GM12878 (cell line): Measurements from ENCODE around the gene MYCN. TPM values are rescaled to one million over a fixed set of nuclear protein-coding genes. Genes with fewer than 3 reads are reported as not detected.

Experiments
- ATAC-seq: fragments of 200-7000 bp; cut with Tn5 transposase; 3 replicates; pipeline ENCODE4 v1.9.1; 2020; ENCODE audit warnings: mild to moderate bottlenecking, moderate library complexity
- BruUV-seq: library from RNA; stranded (reverse); fragments of 400-500 nt; replicated peaks from 2 replicates; lab custom pipeline; 2021; lab: Mats Ljungman, UMichigan
- CTCF ChIA-PET: fragments of 300-600 bp; sonication (Branson Sonifier 250); formaldehyde crosslinking; extraction: SDS; loops from one replicate; lab custom pipeline; 2021; ENCODE audit warnings: inconsistent platforms; lab: Yijun Ruan, JAX
- POLR2A ChIA-PET: fragments of 350-600 bp; formaldehyde crosslinking; extraction: SDS; loops from one replicate; lab custom pipeline; 2021; ENCODE audit warnings: inconsistent platforms; lab: Charles Lee
- RAD21 ChIA-PET: fragments of 300-600 bp; sonication (Branson Sonifier 250); formaldehyde crosslinking; loops from one replicate; lab custom pipeline; 2023; ENCODE audit warnings: antibody characterized with exemption; ENCODE audit not compliant: unreplicated experiment; lab: Charles Lee
- SMC1A ChIA-PET: fragments of 300-600 bp; sonication (Branson Sonifier 250); formaldehyde crosslinking; loops from one replicate; lab custom pipeline; 2023; ENCODE audit not compliant: unreplicated experiment, uncharacterized antibody; lab: Charles Lee
- DNase-seq: peaks from one replicate; pipeline ENCODE4 v3.0.0-alpha.2; 2011; ENCODE audit warnings: low read depth, low spot score
- FAIRE-seq: peaks from 3 replicates; lab custom pipeline; 2011; peaks lifted over from hg19 to GRCh38; lab: Jason Lieb, UNC
- H2AFZ ChIP-seq: 2 replicates; pipeline ENCODE4 v1.6.0; 2011; ENCODE audit warnings: low read depth, low read length, control low read depth; ENCODE audit not compliant: control insufficient read depth
- H3K27ac ChIP-seq: 2 replicates; pipeline ENCODE4 v1.5.1; 2011; ENCODE audit warnings: control low read depth; ENCODE audit not compliant: control insufficient read depth, insufficient read depth
- H3K27me3 ChIP-seq, 2 experiments: replicated peaks in 1 of 2; 2 replicates each; pipeline versions ENCODE4 v1.6.0 to v1.6.1; 2011; ENCODE audit warnings: low read length in 1 of 2; ENCODE audit not compliant: control insufficient read depth in 2 of 2, insufficient read depth in 2 of 2
- H3K36me3 ChIP-seq, 2 experiments: 2 replicates each; pipeline ENCODE4 v1.5.1; 2011; ENCODE audit warnings: low read length in 1 of 2; ENCODE audit not compliant: control insufficient read depth in 2 of 2, insufficient read depth in 2 of 2
- H3K4me1 ChIP-seq: 2 replicates; pipeline ENCODE4 v1.6.1; 2011; ENCODE audit warnings: mild to moderate bottlenecking, low read length, moderate library complexity, mixed read lengths; ENCODE audit not compliant: control insufficient read depth, insufficient read depth
- H3K4me2 ChIP-seq: 2 replicates; pipeline ENCODE4 v1.6.0; 2011; ENCODE audit warnings: control low read depth; ENCODE audit not compliant: control insufficient read depth, insufficient read depth
- H3K4me3 ChIP-seq: fragments of 200-600 bp; sonication (generic); 2 replicates; pipeline ENCODE4 v1.5.1; 2016
- H3K79me2 ChIP-seq: 2 replicates; pipeline ENCODE4 v1.6.0; 2011; ENCODE audit warnings: low read length; ENCODE audit not compliant: control insufficient read depth, insufficient read depth
- H3K9ac ChIP-seq: 2 replicates; pipeline ENCODE4 v1.8.0; 2011; ENCODE audit warnings: low read length, control low read depth, mixed read lengths; ENCODE audit not compliant: control insufficient read depth, insufficient read depth
- H3K9me3 ChIP-seq: replicated peaks from 3 replicates; pipeline ENCODE4 v1.5.1; 2011; ENCODE audit warnings: mild to moderate bottlenecking, low read length; ENCODE audit not compliant: control insufficient read depth, insufficient read depth
- H4K20me1 ChIP-seq: 2 replicates; pipeline ENCODE4 v1.6.0; 2011; ENCODE audit not compliant: control insufficient read depth, insufficient read depth
- BACH1 ChIP-seq: fragments of 450-650 bp; IDR thresholded peaks from 2 replicates; pipeline ENCODE4 v1.6.1; 2017; ENCODE audit warnings: mild to moderate bottlenecking, borderline replicate concordance
- EZH2 ChIP-seq: IDR thresholded peaks from 2 replicates; pipeline ENCODE4 v1.6.1; 2012; ENCODE audit warnings: low read depth, mild to moderate bottlenecking, control low read depth, inconsistent platforms, low read length, borderline replicate concordance; ENCODE audit not compliant: control insufficient read depth
- IKZF1 ChIP-seq: fragments of 450-650 bp; conservative IDR thresholded peaks from 2 replicates; pipeline ENCODE4 v1.6.1; 2017; ENCODE audit warnings: antibody characterized with exemption, mild to moderate bottlenecking
- IKZF2 ChIP-seq, 2 experiments: fragments of 450-650 bp; IDR thresholded peaks; 2 replicates each; pipeline ENCODE4 v1.6.1; 2017; ENCODE audit warnings: mild to moderate bottlenecking in 2 of 2, moderate library complexity in 2 of 2
- KAT2A ChIP-seq: conservative IDR thresholded peaks from 2 replicates; pipeline ENCODE4 v1.6.1; 2011; ENCODE audit warnings: low read depth, low read length; ENCODE audit not compliant: control insufficient read depth
- RFX5 ChIP-seq: IDR thresholded peaks from 2 replicates; pipeline ENCODE4 v1.6.1; 2011; ENCODE audit warnings: low read depth, low read length, improper control_type of control experiment
- SP1 ChIP-seq: IDR thresholded peaks from one replicate; pipeline ENCODE4 v1.6.1; 2011; ENCODE audit warnings: low read depth, low read length
- TBL1XR1 ChIP-seq: IDR thresholded peaks from 2 replicates; pipeline ENCODE4 v1.6.1; 2012; ENCODE audit warnings: low read depth, low read length, improper control_type of control experiment
- ZBED1 ChIP-seq: IDR thresholded peaks from 2 replicates; pipeline ENCODE4 v1.6.1; 2016; ENCODE audit warnings: borderline replicate concordance
- WGBS: methylation state at CpG from one replicate; pipeline ENCODE4 v1.1.6; 2016; ENCODE audit warnings: low lambda C conversion rate; ENCODE audit not compliant: insufficient replicate concordance, insufficient coverage; ENCODE audit errors: missing lambda C conversion rate; 5-methylcytosine and 5-hydroxymethylcytosine counted together
- in situ Hi-C: fragments of 300-500 bp; cut with MboI; formaldehyde crosslinking; loops from 9 replicates; pipeline ENCODE4 v1.14.3; 2018; ENCODE audit warnings: mixed read lengths
- intact Hi-C: fragments of 100-400 bp; cut with micrococcal nuclease; formaldehyde crosslinking; loops from one replicate; pipeline ENCODE4 v1.14.2; 2022; ENCODE audit not compliant: unreplicated experiment
- polyA plus RNA-seq, 11 experiments: library from polyadenylated mRNA; depleted of rRNA in 4 of 11; unstranded in 6 of 11; stranded (reverse) in 5 of 11; fragments of >200 nt; fragmentation: Nextera tagmentation in 4 of 11; fragmentation: Illumina TruSeq in 1 of 11; extraction: Ambion mirVana in 4 of 11; extraction: Trizol in 1 of 11; gene quantifications; 1 replicate in 1 of 11; 2 replicates in 10 of 11; pipeline versions ENCODE4 v1.2.1 to v1.2.3, GENCODE V29; 2011 to 2016; ENCODE audit warnings: inconsistent platforms in 2 of 11, missing spikeins in 2 of 11, low read depth in 1 of 11
- total RNA-seq, 4 experiments: library from RNA; depleted of rRNA in 3 of 4; stranded (reverse); fragments of >200 nt in 3 of 4; fragmentation: Illumina TruSeq in 1 of 4; extraction: Trizol in 1 of 4; gene quantifications; 2 replicates each; pipeline versions ENCODE4 v1.2.1 to v1.2.3, GENCODE V29; 2013 to 2021
- TF ChIP-seq, protein P1 (sequence below): fragments of 450-650 bp; IDR thresholded peaks from 2 replicates; pipeline ENCODE4 v1.6.1; 2017; ENCODE audit warnings: mild to moderate bottlenecking, moderate library complexity
- TF ChIP-seq, protein P2 (sequence below): fragments of 450-650 bp; IDR thresholded peaks from 2 replicates; pipeline ENCODE4 v1.6.1; 2016; ENCODE audit warnings: mild to moderate bottlenecking
- TF ChIP-seq, protein P3 (sequence below), 3 experiments: IDR thresholded peaks in 2 of 3; conservative IDR thresholded peaks in 1 of 3; 2 replicates each; pipeline ENCODE4 v1.5.1; 2011; ENCODE audit warnings: low read depth in 3 of 3, low read length in 3 of 3, mild to moderate bottlenecking in 3 of 3, control low read depth in 2 of 3, moderate library complexity in 2 of 3, inconsistent platforms in 1 of 3, mixed read lengths in 1 of 3; ENCODE audit not compliant: control insufficient read depth in 2 of 3, insufficient read depth in 1 of 3; ENCODE audit errors: extremely low read depth in 1 of 3
- TF ChIP-seq, protein P4 (sequence below): fragments of 450-650 bp; formaldehyde crosslinking; IDR thresholded peaks from 2 replicates; pipeline ENCODE4 v1.5.0; 2022; ENCODE audit warnings: mild to moderate bottlenecking, missing genetic modification characterization

MYCN gene
- total and polyA plus RNA-seq, 10 of the 15 experiments (the other 5 are each of a cell fraction or from before 2014, with no cell fraction given): not detected

DNA sequence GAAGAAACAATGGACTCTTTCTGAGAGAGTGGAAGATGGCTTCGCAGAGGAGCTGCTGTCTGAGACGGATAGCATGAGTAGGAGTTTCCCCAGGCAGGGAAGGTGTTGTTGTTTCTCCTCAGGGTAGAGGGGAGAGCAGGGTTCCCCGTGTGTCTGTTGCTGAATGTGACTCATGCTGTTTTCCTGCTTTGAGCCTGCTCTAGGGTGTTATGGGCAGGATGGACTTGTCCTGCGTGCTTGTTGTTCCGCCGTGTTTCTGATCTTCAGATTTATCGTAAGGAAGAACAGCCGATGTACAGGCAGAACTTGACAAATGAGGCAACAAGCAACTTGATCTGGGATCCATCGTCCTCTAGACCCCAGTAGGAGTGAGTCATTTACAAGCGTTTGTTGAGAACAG, 19.7 kb upstream of the MYCN start:
- Histone ChIP-seq H3K27ac (no peak overlapping the region), H3K4me2 (no peak overlapping the region), H3K9ac (no peak overlapping the region), H3K79me2 (no peaks in the 10 kb centered on the region), H3K4me1 (no peaks in the 10 kb centered on the region), H3K9me3 (no peaks in the 10 kb centered on the region), H3K27me3 (no peaks in the 10 kb centered on the region; a peak in 1 of 4 replicates), H3K4me3 (no peak overlapping the region), H4K20me1 (no peaks in the 10 kb centered on the region), H3K36me3 (no peaks in the 10 kb centered on the region), H2AFZ (no peak overlapping the region)
- intact Hi-C loops (no loop called here), in situ Hi-C loops (no loop called here)
- no peak for TF ChIP-seq RFX5
- no peak for TF ChIP-seq IKZF1
- TF ChIP-seq TBL1XR1: no peak
- TF ChIP-seq, protein P1, sequence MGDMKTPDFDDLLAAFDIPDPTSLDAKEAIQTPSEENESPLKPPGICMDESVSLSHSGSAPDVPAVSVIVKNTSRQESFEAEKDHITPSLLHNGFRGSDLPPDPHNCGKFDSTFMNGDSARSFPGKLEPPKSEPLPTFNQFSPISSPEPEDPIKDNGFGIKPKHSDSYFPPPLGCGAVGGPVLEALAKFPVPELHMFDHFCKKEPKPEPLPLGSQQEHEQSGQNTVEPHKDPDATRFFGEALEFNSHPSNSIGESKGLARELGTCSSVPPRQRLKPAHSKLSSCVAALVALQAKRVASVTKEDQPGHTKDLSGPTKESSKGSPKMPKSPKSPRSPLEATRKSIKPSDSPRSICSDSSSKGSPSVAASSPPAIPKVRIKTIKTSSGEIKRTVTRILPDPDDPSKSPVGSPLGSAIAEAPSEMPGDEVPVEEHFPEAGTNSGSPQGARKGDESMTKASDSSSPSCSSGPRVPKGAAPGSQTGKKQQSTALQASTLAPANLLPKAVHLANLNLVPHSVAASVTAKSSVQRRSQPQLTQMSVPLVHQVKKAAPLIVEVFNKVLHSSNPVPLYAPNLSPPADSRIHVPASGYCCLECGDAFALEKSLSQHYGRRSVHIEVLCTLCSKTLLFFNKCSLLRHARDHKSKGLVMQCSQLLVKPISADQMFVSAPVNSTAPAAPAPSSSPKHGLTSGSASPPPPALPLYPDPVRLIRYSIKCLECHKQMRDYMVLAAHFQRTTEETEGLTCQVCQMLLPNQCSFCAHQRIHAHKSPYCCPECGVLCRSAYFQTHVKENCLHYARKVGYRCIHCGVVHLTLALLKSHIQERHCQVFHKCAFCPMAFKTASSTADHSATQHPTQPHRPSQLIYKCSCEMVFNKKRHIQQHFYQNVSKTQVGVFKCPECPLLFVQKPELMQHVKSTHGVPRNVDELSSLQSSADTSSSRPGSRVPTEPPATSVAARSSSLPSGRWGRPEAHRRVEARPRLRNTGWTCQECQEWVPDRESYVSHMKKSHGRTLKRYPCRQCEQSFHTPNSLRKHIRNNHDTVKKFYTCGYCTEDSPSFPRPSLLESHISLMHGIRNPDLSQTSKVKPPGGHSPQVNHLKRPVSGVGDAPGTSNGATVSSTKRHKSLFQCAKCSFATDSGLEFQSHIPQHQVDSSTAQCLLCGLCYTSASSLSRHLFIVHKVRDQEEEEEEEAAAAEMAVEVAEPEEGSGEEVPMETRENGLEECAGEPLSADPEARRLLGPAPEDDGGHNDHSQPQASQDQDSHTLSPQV: no peak
- TF ChIP-seq SP1: no peak
- TF ChIP-seq IKZF2 (IDR thresholded peaks at IDR 0.05): no peak
- TF ChIP-seq KAT2A: no peak
- TF ChIP-seq ZBED1: no peak
- no peak for TF ChIP-seq EZH2
- TF ChIP-seq, protein P2, sequence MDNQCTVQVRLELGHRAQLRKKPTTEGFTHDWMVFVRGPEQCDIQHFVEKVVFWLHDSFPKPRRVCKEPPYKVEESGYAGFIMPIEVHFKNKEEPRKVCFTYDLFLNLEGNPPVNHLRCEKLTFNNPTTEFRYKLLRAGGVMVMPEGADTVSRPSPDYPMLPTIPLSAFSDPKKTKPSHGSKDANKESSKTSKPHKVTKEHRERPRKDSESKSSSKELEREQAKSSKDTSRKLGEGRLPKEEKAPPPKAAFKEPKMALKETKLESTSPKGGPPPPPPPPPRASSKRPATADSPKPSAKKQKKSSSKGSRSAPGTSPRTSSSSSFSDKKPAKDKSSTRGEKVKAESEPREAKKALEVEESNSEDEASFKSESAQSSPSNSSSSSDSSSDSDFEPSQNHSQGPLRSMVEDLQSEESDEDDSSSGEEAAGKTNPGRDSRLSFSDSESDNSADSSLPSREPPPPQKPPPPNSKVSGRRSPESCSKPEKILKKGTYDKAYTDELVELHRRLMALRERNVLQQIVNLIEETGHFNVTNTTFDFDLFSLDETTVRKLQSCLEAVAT: no peak
- TF ChIP-seq, protein P3, sequence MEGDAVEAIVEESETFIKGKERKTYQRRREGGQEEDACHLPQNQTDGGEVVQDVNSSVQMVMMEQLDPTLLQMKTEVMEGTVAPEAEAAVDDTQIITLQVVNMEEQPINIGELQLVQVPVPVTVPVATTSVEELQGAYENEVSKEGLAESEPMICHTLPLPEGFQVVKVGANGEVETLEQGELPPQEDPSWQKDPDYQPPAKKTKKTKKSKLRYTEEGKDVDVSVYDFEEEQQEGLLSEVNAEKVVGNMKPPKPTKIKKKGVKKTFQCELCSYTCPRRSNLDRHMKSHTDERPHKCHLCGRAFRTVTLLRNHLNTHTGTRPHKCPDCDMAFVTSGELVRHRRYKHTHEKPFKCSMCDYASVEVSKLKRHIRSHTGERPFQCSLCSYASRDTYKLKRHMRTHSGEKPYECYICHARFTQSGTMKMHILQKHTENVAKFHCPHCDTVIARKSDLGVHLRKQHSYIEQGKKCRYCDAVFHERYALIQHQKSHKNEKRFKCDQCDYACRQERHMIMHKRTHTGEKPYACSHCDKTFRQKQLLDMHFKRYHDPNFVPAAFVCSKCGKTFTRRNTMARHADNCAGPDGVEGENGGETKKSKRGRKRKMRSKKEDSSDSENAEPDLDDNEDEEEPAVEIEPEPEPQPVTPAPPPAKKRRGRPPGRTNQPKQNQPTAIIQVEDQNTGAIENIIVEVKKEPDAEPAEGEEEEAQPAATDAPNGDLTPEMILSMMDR (IDR thresholded peaks at IDR 0.05 in 2 of 3, conservative IDR thresholded peaks at IDR 0.05 in 1 of 3; ENCODE audit: control insufficient read depth in 2 of 3, extremely low read depth in 1 of 3, insufficient read depth in 1 of 3, low read depth in 3 of 3, low read length in 3 of 3): no peak
- TF ChIP-seq BACH1: no peak
- TF ChIP-seq, protein P4, sequence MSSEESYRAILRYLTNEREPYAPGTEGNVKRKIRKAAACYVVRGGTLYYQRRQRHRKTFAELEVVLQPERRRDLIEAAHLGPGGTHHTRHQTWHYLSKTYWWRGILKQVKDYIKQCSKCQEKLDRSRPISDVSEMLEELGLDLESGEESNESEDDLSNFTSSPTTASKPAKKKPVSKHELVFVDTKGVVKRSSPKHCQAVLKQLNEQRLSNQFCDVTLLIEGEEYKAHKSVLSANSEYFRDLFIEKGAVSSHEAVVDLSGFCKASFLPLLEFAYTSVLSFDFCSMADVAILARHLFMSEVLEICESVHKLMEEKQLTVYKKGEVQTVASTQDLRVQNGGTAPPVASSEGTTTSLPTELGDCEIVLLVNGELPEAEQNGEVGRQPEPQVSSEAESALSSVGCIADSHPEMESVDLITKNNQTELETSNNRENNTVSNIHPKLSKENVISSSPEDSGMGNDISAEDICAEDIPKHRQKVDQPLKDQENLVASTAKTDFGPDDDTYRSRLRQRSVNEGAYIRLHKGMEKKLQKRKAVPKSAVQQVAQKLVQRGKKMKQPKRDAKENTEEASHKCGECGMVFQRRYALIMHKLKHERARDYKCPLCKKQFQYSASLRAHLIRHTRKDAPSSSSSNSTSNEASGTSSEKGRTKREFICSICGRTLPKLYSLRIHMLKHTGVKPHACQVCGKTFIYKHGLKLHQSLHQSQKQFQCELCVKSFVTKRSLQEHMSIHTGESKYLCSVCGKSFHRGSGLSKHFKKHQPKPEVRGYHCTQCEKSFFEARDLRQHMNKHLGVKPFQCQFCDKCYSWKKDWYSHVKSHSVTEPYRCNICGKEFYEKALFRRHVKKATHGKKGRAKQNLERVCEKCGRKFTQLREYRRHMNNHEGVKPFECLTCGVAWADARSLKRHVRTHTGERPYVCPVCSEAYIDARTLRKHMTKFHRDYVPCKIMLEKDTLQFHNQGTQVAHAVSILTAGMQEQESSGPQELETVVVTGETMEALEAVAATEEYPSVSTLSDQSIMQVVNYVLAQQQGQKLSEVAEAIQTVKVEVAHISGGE (CRISPR knock-in tag): no peak
- DNase-seq (no peak), FAIRE-seq (no peak), ATAC-seq (no peak)
- SMC1A ChIA-PET: no interaction called here
- no TSS peak for BruUV-seq
- RAD21 ChIA-PET: no interaction called here
- 29% methylated on average over 10 of the region's 10 CpGs for WGBS
- CTCF ChIA-PET: no interaction called here
- POLR2A ChIA-PET: no interaction called here
